Measurements from ENCODE around the gene STAT5B. TPM values are rescaled to one million over a fixed set of nuclear protein-coding genes. Genes with fewer than 3 reads are reported as not detected.

Gene STAT5B
- total RNA-seq, 1 experiment from 2014 or later: 42.9 TPM

GRCh38 chr17:42230225-42230624 is 46.0 kb downstream of the STAT5B start:
- no peak overlapping the region for H3K23ac ChIP-seq (ENCODE audit: insufficient read length, low read depth, low read length)
- no peaks in the 10 kb centered on the region for H3K79me2 ChIP-seq (ENCODE audit: insufficient read depth, low read length)
- Mint-ChIP-seq H3K9me3 (no peaks in the 10 kb centered on the region), H3K27ac (no peak overlapping the region), H3K4me1 (no peaks in the 10 kb centered on the region), H3K27me3 (ENCODE audit: low read depth) (no peaks in the 10 kb centered on the region), H3K4me3 (no peak overlapping the region), H3K36me3 (ENCODE audit: insufficient read depth in 1 of 3, low read depth in 3 of 3) (peaks cover 0 to 4% (median 3%) of the 10 kb centered on the region in 3 experiments; a peak in 4 of 7 replicates)
- H3K27ac ChIP-seq (ENCODE audit: insufficient read length, low read depth, low read length): no peak overlapping the region
- H2BK20ac ChIP-seq (ENCODE audit: low read depth, low read length, poor library complexity, severe bottlenecking): no peak overlapping the region
- H2BK5ac ChIP-seq (ENCODE audit: insufficient read length, low read length): no peak overlapping the region
- no peak overlapping the region for H3T11ph ChIP-seq (ENCODE audit: low read length)
- H3K4me2 ChIP-seq (ENCODE audit: insufficient read depth, insufficient read length, low read length): no peak overlapping the region
- no peaks in the 10 kb centered on the region for H3K4me1 ChIP-seq (ENCODE audit: insufficient read depth, low read length)
- no peak overlapping the region for H2BK12ac ChIP-seq (ENCODE audit: insufficient read length, low read depth, low read length)
- H2AK5ac ChIP-seq (ENCODE audit: insufficient read length, low read length): no peak overlapping the region
- H3K9me3 ChIP-seq (ENCODE audit: control insufficient read depth, low read depth, low read length): no peaks in the 10 kb centered on the region
- WGBS (ENCODE audit: extremely low coverage, insufficient read length, low lambda C conversion rate): no CpG with 5 or more reads among the region's 5 CpGs
- H4K8ac ChIP-seq (replicated peaks; ENCODE audit: insufficient read length, low read depth, low read length): no peak overlapping the region
- no peak overlapping the region for H2BK15ac ChIP-seq (ENCODE audit: low read depth, low read length)
- DNase-seq: no peak
- no peaks in the 10 kb centered on the region for H3K27me3 ChIP-seq (ENCODE audit: insufficient read depth, low read length)
- no peak overlapping the region for H2BK120ac ChIP-seq (ENCODE audit: low read depth, low read length, poor library complexity, severe bottlenecking)
- no peak overlapping the region for H3K14ac ChIP-seq (ENCODE audit: insufficient read depth, low read length)
- no peak overlapping the region for H2AFZ ChIP-seq (ENCODE audit: low read length)
- H4K91ac ChIP-seq (ENCODE audit: insufficient read length, low read depth, low read length): no peak overlapping the region
- H3K18ac ChIP-seq (ENCODE audit: insufficient read length, low read depth, low read length): no peak overlapping the region
- no peak overlapping the region for H3K9ac ChIP-seq (ENCODE audit: extremely low read depth, insufficient read length, low read length)
- H4K20me1 ChIP-seq (ENCODE audit: control insufficient read depth, insufficient read depth, insufficient read length): no peaks in the 10 kb centered on the region
- no peaks in the 10 kb centered on the region for H3K79me1 ChIP-seq (ENCODE audit: insufficient read depth, low read depth, low read length, poor library complexity, severe bottlenecking)
- no peak overlapping the region for H4K5ac ChIP-seq (ENCODE audit: insufficient read length, low read depth, low read length)
- no peak for TF ChIP-seq CTCF (conservative IDR thresholded peaks at IDR 0.05)
- H3K56ac ChIP-seq (ENCODE audit: insufficient read length, low read depth, low read length): no peak overlapping the region
- H3K4ac ChIP-seq (ENCODE audit: low read depth, low read length): no peak overlapping the region
- H3K23me2 ChIP-seq (ENCODE audit: insufficient read length, low read depth, low read length, poor library complexity, severe bottlenecking): no peaks in the 10 kb centered on the region

Measured in H9 (cell line).